Activated CD8-positive, alpha-beta memory T cell treated with anti-CD3 and anti-CD28 coated beads for 1 hour (primary cell): Measurements from ENCODE around the gene BRSK2.

Source experiments
- DNase-seq, 2 donors: peaks; one replicate each; pipeline ENCODE4 v3.0.0-alpha.2; 2020; ENCODE audit warnings: low read depth in 1 of 2; ENCODE audit errors: extremely low read depth in 1 of 2

BRSK2 gene

GRCh38 chr11:1394936-1395772, 5.4 kb downstream of the BRSK2 start:
- DNase-seq, result no peak

GRCh38 chr11:1395773-1396374, 6.1 kb downstream of the BRSK2 start:
- no peak for DNase-seq

GRCh38 chr11:1396375-1396841, 6.7 kb downstream of the BRSK2 start:
- DNase-seq, result no peak

- no peak for DNase-seq
These were observed 7.6 kb downstream of the BRSK2 start for GRCh38 chr11:1397146-1397861.

GRCh38 chr11:1397862-1398527, 8.3 kb downstream of the BRSK2 start:
- DNase-seq, result no peak

- DNase-seq, result no peak
These were observed 8.9 kb downstream of the BRSK2 start for GRCh38 chr11:1398528-1399235.

- no peak for DNase-seq
These were observed 9.9 kb downstream of the BRSK2 start for GRCh38 chr11:1399386-1400316.

GRCh38 chr11:1400317-1401170, 10.8 kb downstream of the BRSK2 start:
- DNase-seq, result no peak

- DNase-seq, result no peak
These were observed 11.4 kb downstream of the BRSK2 start for GRCh38 chr11:1401171-1401445.

- peak in 1 of 2 donors; percentile 19 for DNase-seq
These were observed 12.0 kb downstream of the BRSK2 start for GRCh38 chr11:1401656-1402221.

GRCh38 chr11:1402355-1403077, 12.8 kb downstream of the BRSK2 start:
- no peak for DNase-seq

- no peak for DNase-seq
These were observed 13.4 kb downstream of the BRSK2 start for GRCh38 chr11:1403078-1403620.

- DNase-seq, result no peak
These were observed 14.2 kb downstream of the BRSK2 start for GRCh38 chr11:1403721-1404460.

GRCh38 chr11:1404461-1405185, 14.9 kb downstream of the BRSK2 start:
- no peak for DNase-seq

GRCh38 chr11:1405186-1406020, 15.7 kb downstream of the BRSK2 start:
- no peak for DNase-seq
